Nephron (organoid): ENCODE measurements around the gene LALBA.
"Not testable (repeated sequence)": the region's sequence is repeated elsewhere in the genome, so short reads cannot be mapped to it uniquely, and the experiment has no call there.

Experiments
- H3K27ac Mint-ChIP-seq, 3 experiments: 2 replicates each; pipeline ENCODE4 v1.8.0; 2020; ENCODE audit warnings: mixed read lengths in 3 of 3, mild to moderate bottlenecking in 2 of 3, moderate library complexity in 1 of 3
- H3K27me3 Mint-ChIP-seq: 2 replicates; pipeline ENCODE4 v1.8.0; 2021; ENCODE audit warnings: low read depth, mild to moderate bottlenecking, moderate library complexity, mixed read lengths
- H3K36me3 Mint-ChIP-seq: 2 replicates; pipeline ENCODE4 v1.8.0; 2020; ENCODE audit warnings: low read depth, mixed read lengths
- H3K4me1 Mint-ChIP-seq: 2 replicates; pipeline ENCODE4 v1.8.0; 2020; ENCODE audit warnings: mixed read lengths
- H3K4me3 Mint-ChIP-seq, 3 experiments: 2 replicates each; pipeline ENCODE4 v1.8.0; 2020; ENCODE audit warnings: mild to moderate bottlenecking in 3 of 3, mixed read lengths in 3 of 3, moderate library complexity in 2 of 3
- H3K9me3 Mint-ChIP-seq: 2 replicates; pipeline ENCODE4 v1.8.0; 2020; ENCODE audit warnings: mixed read lengths
- CTCF ChIP-seq, 3 experiments: fragments of 200-600 bp; sonication (generic); IDR thresholded peaks; one replicate each; pipeline ENCODE4 v1.5.0; 2021; ENCODE audit warnings: antibody characterized with exemption in 3 of 3; ENCODE audit not compliant: unreplicated experiment in 3 of 3

The LALBA gene

DNA sequence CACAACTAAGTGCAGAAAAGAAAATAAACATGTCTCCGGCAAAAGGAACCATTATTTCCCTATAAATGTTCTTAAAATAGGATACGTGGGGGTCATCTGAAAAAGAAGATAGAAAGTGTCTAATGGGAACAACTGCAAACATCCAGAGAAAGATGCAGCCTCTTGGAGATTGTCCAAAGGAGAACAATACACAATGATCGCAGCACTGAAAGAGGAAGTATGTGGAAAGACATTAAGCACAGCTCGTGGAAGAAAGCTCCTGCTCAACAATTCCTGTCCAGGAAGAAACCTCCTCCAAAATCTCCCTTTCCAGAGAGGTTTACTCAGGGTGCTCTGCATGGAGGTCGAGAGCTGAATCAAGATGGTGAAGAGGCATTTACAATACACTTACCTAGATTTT lies 2.5 kb upstream of the LALBA start:
- no peak overlapping the region for H3K4me3 Mint-ChIP-seq
- no peaks in the 10 kb centered on the region for H3K4me1 Mint-ChIP-seq
- peaks cover 12% of the 10 kb centered on the region for H3K27me3 Mint-ChIP-seq
- H3K36me3 Mint-ChIP-seq = no peaks in the 10 kb centered on the region
- H3K27ac Mint-ChIP-seq = no peak overlapping the region
- TF ChIP-seq CTCF (IDR thresholded peaks at IDR 0.05; ENCODE audit: unreplicated experiment in 3 of 3) = no peak
- H3K9me3 Mint-ChIP-seq = no peaks in the 10 kb centered on the region

- Mint-ChIP-seq H3K27ac (no peak overlapping the region), H3K4me1 (no peaks in the 10 kb centered on the region), H3K27me3 (peaks cover 26% of the 10 kb centered on the region), H3K9me3 (no peaks in the 10 kb centered on the region), H3K36me3 (no peaks in the 10 kb centered on the region), H3K4me3 (no peak overlapping the region)
- TF ChIP-seq CTCF (IDR thresholded peaks at IDR 0.05; ENCODE audit: unreplicated experiment in 3 of 3) = no peak
Observed at GRCh38 chr12:48567731-48568130, 2.1 kb downstream of the LALBA start.

GRCh38 chr12:48557919-48558318 lies 11.9 kb downstream of the LALBA start:
- Mint-ChIP-seq H3K9me3 (no peaks in the 10 kb centered on the region), H3K4me1 (no peaks in the 10 kb centered on the region), H3K27me3 (no peaks in the 10 kb centered on the region), H3K27ac (no peak overlapping the region), H3K4me3 (no peak overlapping the region), H3K36me3 (peaks cover under 1% of the 10 kb centered on the region)
- no peak for TF ChIP-seq CTCF (IDR thresholded peaks at IDR 0.05; ENCODE audit: unreplicated experiment in 3 of 3)

DNA sequence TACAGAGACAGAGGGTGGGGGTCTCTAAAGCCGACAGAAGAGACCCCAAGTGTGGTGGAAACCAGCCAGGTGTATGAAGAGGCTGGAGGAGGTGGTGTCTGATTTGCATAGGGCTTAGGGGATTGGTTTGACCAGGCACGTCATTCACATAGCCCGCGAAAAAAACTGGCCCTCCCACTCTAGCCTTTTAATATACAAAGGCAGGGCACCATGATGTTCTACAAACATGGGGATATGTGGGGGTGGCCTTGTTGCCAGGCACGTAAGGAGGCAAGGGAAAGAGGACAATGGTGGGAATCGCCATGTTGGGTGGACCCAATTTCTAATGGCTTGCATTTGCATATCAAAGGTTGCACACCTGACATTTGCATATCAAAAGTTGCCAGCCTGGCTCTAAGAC lies 13.2 kb downstream of the LALBA start:
- no peak for TF ChIP-seq CTCF (IDR thresholded peaks at IDR 0.05; ENCODE audit: unreplicated experiment in 3 of 3)
- Mint-ChIP-seq H3K4me1 (no peaks in the 10 kb centered on the region), H3K27ac (no peak overlapping the region), H3K36me3 (peaks cover 5% of the 10 kb centered on the region), H3K4me3 (no peak overlapping the region), H3K9me3 (peaks cover 6% of the 10 kb centered on the region), H3K27me3 (no peaks in the 10 kb centered on the region)

- H3K27ac Mint-ChIP-seq, H3K4me1 Mint-ChIP-seq, H3K27me3 Mint-ChIP-seq, H3K36me3 Mint-ChIP-seq, H3K4me3 Mint-ChIP-seq: not testable (repeated sequence)
- peaks cover 18% of the 10 kb centered on the region for H3K9me3 Mint-ChIP-seq
Observed at GRCh38 chr12:48553666-48554343, 16.0 kb downstream of the LALBA start.

GRCh38 chr12:48551636-48552035 lies 18.2 kb downstream of the LALBA start:
- H3K4me3 Mint-ChIP-seq, H3K36me3 Mint-ChIP-seq, H3K4me1 Mint-ChIP-seq, H3K27me3 Mint-ChIP-seq, H3K27ac Mint-ChIP-seq: not testable (repeated sequence)
- peaks cover 21% of the 10 kb centered on the region for H3K9me3 Mint-ChIP-seq

- not testable (repeated sequence) for H3K27me3 Mint-ChIP-seq, H3K4me1 Mint-ChIP-seq, H3K36me3 Mint-ChIP-seq, H3K4me3 Mint-ChIP-seq, H3K27ac Mint-ChIP-seq
- peaks cover 15% of the 10 kb centered on the region for H3K9me3 Mint-ChIP-seq
Observed at GRCh38 chr12:48547012-48547411, 22.8 kb downstream of the LALBA start.
